HPDE6-E6E7 (cell line): ENCODE measurements around the gene CEP164.

ENCODE experiments used
- DNase-seq: peaks from one replicate; pipeline ENCODE4 v3.0.0; 2011; ENCODE audit warnings: missing footprints; ENCODE audit errors: extremely low spot score

The CEP164 gene

DNA sequence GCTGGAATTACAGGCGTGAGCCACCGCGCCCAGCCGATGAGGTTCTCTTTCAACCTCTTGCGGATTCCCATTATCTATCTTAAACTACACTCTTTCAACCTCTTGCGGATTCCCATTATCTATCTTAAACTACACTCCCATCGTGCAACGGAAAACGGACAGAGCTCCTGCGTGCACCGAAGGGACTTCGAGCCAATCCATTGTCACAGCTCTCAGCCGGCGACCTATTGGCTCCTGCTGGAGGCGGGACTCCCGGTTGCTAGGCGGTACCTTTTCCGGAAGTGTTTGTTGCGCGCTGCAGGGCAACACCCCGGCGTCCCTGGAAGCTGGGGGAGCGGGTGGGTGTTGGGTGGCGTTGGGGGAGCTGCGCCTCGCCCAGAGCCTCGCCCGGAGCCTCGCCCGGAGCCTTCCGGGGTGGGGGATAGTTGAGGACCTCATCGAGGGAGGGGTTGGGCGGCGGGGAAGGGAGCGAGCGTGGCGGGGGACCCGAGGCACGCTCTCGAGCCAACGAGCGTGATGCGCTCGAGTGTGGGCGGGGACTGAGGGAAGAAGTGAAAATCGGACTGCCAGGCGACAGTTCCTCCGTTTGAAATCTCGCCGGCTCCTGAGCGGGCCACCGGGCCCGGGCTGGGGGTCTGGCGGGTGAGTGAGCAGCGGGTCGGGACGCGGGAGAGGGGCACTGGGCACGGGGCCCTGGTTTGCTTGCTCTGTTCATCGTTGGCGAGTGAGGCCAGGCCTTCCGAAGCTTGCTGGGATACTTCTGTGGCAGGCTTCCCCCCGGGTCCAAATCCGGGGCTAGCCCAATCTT, at the start of gene CEP164:
TSS of gene CEP164 (plus strand) at position 288 of the 808 bp plus-strand sequence. CDS start 10,733 bp downstream, outside the sequence.
- DNase-seq = peak; percentile 99

DNA sequence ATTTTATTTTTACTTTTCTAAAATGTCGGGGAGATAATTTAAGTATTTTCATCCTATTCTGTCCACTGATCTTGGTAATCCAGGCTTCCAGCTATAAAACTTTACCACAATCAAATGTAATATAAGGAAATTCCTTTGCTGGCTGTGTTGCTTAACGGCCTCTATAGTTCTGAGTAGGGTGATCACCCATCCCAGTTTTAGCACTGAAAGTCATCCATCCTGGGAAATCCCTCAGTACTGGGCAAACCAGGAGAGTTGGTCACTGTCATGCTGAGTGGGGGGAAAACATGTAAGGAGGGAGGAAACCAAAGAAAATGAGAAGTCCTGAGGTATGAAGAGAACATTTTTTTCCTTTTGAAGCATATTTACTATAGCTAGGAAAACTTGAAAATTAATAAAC, 49.3 kb upstream of the CEP164 start:
- DNase-seq = no peak

DNA sequence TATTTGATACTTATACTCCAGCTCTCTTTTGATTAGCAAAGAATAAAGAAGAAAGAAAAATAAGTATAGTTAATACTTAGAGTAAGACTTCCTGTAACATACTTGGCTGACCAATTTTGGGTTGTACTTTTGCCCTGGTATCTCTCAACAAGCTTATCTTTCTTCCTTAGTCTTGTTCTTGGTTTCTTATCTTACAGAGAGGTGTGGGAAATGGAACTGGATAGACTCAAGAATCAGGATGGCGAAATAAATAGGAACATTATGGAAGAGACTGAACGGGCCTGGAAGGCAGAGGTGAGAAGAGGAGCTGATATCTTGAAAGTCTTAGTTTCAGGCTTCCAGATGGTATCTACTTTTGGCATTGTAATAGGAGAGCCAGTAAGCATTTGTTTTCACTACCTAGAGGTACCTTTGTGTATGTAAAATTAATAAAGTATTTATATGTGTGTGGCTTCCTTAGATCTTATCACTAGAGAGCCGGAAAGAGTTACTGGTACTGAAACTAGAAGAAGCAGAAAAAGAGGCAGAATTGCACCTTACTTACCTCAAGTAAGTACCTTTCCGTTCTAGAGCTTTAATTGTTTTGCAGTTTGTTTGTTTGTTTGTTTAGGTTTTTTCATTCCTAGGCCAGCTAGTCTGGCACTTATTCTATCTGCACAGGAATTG, 47.8 kb upstream of the CEP164 start:
- DNase-seq = no peak

DNA sequence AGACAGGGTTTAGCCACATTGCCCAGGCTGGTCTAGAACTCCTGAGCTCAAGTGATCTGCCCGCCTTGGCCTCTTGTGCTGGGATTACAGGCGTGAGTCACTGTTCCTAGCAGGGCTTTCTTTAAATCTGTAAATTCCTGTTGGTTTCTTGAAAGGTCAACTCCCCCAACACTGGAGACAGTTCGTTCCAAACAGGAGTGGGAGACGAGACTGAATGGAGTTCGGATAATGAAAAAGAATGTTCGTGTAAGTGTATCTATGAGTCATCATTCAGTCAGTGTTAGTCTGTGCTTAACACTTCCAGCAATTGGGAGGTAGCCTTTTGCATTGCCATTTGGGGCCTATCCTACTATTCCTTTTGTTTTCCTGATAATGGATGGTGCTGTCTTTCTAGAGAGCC, 46.5 kb upstream of the CEP164 start:
- peak; percentile 52 for DNase-seq

DNA sequence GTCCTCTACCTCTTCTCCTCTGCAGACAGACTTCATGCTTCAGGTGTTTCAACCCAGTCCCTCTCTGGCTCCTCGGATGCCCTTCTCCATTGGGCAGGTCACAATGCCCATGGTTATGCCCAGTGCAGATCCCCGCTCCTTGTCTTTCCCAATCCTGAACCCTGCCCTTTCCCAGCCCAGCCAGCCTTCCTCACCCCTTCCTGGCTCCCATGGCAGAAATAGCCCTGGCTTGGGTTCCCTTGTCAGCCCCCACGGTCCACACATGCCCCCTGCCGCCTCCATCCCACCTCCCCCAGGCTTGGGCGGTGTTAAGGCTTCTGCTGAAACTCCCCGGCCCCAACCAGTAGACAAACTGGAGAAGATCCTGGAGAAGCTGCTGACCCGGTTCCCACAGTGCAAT, 45.8 kb upstream of the CEP164 start:
- no peak for DNase-seq

DNA sequence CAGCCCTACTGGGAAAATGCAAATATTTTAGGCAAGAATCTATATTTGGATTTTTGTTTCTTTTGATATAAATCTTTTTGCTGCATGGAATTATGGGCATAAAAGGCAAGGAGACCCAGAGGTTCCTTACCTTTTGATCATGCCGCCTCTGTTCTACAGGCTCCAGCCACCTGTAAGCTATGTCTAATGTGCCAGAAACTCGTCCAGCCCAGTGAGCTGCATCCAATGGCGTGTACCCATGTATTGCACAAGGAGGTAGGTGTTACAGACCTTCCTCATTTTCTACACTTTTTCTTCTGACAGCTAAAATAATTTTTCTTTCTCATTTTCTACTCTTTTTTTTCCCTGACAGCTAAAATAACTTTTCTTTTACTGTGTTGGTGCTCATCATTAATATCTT, 44.7 kb upstream of the CEP164 start:
- DNase-seq = no peak

DNA sequence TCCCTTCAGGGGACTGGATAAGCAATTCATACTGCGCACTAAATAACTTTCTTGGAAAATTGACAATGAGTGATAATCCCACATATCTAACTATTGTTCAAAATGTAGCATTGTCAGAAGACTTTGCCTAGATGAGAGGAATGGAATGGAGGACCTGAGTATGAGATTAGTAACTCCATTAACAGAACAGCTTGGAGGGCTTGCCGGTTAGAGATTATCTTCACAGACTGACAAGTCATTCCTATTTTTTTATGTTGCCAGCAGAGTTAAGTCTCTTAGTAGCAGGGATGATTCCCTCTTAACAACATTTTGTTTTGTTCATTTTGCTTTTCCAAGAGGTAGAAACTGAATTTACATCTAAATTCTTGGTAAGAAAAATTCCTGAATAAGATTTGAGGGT, 43.6 kb upstream of the CEP164 start:
- no peak for DNase-seq

DNA sequence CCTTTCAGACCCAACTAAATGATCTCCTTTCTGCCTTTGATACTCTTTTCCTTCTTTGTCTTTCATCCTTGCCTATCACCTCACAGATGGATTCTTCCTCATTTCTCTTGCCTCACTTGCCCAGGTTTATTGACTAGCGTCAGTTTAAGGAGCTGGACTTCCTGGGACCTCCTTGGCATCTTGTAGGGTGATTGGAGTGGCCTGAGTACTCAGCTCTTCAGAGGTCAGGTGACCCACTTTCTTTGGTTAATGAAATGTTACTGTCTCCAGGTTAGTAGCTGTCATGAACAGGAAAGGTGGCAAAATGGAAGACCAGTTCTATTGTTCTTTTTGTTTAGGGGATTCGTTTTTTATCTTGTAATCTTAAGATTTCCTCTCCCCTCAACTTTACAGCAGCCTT, 41.1 kb upstream of the CEP164 start:
- no peak for DNase-seq

DNA sequence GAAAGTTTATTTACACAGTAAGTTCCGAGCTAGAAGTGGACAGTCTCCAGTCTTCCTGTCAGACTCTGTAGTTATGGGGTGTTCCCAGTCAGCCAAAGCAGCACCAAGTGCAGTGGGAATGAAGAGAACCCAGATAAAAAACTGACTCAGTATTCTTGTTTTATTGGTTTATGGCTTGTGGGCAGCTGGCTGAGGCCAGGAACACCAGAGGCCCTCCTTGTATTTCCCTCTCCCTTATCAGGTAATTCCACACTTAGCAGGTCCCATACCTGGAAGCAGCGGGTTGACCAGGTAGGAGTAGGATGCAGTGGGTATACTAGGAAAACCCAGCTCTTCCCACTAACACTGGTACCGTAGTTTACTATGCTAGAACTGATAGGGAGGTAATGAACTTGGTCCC, 40.0 kb upstream of the CEP164 start:
- DNase-seq = no peak

DNA sequence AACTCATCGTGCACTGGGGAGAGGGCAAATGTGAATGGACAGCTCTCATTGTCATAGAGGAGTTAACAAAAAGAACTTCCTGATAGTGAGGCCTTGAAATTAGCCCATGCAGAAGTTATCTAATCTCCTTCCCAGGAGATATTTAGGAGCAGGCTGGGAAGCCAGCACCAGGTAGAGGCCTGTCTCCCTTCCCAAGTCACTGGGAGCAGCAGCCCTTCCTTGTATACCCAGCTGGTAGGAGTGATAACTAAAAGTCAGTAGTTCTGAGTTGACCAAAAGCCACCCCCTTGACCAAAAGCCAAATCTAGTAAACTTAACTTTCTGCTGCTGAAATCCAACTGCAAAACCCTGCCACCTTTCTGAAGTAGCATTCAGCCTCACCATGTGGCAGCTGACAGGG, 37.9 kb upstream of the CEP164 start:
- DNase-seq = no peak

DNA sequence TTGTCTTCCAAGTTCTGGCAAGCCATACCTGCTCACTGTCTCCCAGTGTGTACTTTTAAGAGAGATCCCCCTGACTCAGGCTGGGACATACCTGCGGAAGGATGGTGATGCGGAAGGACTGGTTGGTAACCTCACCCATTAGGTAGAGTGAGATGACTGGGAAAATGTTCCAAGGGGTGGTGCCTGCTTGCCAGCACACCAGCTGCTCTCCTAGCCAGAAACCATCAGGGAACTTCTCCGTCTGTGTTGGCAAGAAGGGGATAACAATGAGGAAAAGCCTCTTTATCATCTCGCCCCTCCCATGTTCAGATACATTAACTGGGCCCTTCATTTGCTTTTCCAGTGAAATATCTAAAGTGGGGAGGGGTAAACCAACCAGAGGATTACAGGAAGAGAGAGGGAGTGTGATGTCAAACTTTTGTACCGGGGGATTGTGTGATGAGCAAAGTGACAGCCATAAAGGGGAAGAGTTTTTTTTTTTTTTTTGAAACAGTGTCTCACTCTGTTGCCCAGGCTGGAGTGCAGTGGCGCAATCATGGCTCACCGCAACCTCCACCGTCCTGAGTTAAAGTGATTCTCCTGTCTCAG, 36.8 kb upstream of the CEP164 start, which contains the start of gene BACE1-AS:
TSS of gene BACE1-AS (plus strand) at position 538 of the 588 bp plus-strand sequence.
- no peak for DNase-seq

DNA sequence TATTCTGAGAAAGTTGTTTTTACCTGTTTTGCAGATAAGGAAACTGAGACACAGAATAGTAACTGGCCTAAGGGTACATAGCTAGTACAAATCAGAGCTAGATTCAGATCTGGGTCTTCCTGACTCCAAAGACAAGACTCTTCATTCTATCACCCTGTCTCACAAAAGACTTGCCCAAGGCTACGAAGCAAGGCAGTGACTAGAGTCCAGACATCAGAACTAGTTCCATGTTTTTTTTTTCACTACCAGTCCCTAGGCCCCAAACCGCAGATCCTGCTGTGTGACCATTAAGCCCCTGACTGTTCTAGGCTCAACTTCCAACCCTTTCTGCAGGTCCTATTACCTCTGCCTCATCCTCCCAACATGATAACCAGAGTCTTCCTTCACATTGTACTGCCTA, 35.0 kb upstream of the CEP164 start:
- DNase-seq = no peak

DNA sequence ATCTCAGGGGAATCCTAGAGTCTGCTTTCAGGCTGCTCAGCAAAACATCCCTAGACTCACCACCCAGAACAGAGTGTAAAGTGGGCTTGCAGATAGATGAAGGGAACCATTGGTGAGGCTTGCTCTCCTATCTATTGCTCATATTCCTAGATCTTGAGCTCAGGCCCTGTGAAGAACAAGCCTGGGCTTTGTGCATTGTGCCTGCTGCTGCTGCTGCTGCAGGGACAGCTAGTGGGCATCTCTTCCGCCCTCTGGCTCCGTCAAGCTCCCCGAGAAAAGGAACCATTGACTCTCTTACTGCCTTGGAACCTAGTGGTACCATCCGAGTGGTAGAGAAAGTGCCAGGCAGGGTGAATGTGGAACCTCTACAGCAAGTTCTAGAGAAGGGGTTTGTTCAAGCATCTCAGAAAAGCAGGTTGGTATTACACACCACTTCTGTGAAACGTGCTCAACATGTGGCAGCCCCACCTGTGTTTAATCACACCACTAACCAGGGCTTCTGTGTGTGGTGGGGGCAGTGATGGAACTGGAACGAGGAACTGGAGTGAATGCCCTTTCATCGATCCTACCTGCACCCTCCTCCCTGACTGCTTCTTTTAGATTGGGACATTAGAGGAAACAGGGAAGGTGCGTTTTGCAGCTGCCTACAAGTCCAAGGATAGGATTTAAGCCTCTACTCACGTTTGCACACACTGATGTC, 32.1 kb upstream of the CEP164 start:
- no peak for DNase-seq

DNA sequence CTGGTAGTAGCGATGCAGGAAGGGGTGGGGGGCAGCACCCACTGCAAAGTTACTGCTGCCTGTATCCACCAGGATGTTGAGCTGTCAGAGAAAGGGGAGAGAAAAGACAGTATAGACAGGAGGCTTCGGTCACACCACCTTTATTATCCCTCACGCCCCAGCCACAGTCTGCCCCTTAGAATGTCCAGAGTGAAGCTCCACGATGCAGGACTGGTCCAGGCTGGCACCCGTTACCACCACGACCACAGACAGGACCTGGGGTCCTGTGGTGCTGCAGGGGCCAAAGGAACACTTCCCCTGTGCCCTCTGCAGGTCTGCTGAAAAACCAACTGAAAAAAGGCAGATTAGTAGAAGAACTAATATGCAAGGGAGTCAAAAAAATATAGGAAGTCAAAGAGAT, 30.8 kb upstream of the CEP164 start:
- DNase-seq = no peak

DNA sequence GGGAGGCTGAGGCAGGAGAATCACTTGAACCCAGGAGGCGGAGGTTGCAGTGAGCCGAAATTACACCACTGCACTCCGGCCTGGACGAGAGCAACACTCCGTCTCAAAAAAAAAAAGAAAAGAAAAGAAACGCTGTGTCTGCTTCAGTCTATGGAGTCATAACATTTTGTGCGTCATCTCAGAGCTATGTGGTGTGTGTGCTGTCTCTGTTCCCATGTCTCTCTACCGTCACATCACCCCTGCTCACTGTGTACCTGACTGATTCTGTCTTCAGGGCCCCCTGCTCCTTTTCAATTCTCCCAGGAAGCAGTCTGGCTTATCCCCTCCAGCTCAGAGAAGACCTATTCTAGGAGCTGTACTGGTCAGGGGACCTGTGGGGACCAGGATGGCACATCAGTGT, 29.5 kb upstream of the CEP164 start:
- no peak for DNase-seq

DNA sequence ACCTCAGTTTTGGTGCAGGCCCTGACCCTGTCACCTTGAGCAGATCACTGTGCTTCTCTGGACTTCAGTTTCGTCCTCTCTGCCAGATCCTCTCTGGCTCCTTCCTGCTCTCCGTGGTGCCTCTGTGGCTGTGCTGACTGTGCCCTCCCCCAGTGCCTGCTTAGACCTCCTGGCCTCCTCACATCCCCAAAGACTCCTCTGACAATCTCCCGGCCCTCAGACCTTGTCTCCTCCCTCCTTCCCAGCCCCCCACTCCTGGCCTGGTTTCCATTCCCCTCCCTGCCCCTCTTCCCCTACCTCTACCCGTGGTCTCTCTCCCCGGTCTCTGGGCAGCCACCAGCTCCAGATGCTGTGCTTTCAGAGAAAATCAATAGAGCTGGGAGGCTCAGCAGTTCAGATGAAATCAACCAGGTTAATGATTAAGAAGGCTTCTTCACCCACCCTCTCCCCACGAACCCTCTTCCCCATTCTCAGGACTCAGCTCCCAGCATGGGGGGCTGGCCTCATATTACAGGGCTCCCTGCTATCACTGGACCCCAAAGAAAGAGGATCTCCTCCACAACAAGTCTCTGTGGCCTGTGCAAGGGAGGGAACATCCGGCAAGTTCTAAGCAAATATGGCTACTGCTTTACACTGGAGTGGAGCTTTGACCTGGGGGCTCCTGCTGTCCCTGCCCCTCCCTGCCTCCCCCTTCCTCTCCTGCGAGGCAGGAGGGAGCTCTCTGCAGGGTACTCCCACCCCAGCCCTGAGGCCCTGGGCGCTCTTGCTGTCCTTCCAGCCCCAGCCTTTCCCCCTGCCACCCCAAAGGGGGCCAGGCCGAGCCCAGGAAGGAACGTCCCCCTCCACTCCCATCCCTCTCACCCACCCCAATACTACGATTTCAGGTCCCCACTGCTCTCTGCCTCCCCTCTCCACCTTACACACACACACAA, 28.0 kb upstream of the CEP164 start:
- no peak for DNase-seq

DNA sequence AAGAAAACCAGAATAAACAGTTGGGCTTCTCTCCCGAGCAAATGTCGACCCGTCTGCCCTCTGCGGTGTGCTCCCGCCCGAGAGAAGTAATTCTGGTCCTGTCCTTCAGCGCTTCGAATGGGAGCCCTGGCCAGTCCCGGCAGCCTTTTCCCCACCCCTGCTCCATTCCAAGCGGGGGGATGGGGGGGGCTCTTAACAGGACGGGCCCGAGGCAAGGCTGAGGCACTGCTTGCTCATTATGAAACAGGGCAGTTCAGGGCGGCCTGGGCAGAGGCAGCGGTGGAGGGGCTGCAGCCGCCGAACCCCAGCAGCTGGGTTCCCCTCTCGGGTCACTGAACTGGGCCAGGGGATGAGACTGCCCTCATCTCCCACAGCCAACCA, 27.4 kb upstream of the CEP164 start:
- DNase-seq = no peak

DNA sequence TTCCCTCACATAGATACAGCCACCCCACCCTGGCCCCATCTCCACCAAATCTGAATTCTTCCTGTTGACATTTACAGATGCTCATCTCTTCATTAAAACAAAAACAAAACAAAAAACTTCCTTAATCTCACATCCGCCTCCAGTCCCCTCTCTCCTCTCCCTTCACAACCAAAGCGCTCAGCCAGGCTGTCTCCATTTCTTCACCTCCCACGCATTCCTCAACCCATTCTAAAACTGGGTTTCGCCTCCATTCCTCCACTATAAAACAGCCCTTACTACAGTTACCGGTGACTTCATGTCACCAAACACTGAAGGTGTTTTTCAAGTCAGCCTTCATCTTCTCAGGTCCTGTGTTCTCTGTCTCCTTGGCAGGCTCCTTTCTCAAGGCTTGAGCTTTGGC, 26.9 kb upstream of the CEP164 start:
- no peak for DNase-seq

DNA sequence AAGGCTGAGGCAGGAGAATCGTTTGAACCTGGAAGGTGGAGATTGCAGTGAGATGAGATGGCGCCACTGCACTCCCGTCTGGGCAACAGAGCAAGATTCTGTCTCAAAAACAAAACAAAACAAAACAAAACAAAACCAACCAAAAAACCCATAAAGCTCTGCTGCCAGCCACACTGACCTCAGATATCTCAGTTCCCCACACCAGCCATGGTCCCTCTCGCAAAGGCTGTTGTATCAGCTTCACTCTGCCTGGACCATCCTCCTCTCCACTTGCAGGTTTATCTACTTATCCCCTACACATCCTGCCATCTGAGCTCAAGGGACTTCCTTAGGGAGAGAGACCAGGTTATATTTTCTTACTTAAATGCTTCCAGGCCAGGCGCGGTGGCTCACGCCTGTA, 25.4 kb upstream of the CEP164 start:
- no peak for DNase-seq

DNA sequence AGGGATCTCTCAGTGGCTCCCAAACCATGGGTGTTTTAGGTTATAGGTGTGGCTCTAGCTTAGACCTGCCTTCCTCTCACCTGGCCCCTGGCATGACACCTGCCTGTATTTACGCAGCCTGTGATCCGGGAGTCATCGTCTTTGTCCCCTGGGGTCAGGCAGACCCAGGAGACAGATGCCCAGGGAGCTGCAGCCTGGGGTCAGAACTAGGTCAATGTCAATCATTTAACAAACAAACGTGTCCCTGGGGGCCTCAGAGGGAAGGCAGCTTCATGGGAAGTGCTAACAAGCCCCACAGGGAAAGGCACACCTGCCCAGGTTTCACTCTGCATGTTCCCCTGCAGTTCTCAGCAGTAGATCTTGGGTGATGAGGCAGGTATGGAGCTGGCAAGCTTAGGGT, 24.6 kb upstream of the CEP164 start:
- DNase-seq = no peak

DNA sequence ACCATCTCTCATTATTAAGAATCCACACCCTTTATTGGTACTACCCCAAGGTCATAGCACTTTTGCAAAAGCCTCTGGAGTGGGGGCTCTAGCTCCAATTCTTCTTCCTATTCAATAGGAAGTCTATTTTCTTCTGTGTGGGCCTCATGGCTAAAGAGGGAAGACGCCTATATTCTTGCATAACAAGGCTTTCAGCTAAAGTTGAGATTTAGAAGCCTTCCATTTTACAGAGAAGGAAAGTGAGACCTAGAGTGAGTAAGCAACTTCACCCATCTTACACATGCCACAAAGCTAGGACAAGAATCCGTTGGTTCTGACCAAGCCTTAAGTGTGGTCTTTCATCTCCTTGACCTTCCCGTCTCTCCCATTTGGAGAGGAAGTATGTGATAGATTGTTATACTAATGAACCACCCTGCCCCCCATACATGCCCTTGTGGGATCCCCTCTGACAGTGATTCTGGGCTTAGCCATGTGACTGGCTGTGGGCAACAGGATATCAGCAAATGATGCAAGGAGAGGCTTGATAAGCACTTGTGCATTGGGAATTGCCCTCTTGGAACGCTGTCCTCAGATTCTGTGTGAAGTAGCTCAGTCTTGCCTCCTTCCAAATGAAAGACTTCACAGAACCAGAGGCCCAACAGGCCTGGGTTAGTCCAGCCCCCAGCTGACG, 23.9 kb upstream of the CEP164 start:
- no peak for DNase-seq
